Measurements from ENCODE around the gene DCAKD. TPM values are rescaled to one million over a fixed set of nuclear protein-coding genes. Genes with fewer than 3 reads are reported as not detected.

Gene DCAKD
- total and polyA plus RNA-seq, 10 of the 15 experiments (the other 5 are each of a cell fraction or from before 2014, with no cell fraction given), result 11.6 to 62.7 (median 38.3) TPM

- intact Hi-C loops (cut with micrococcal nuclease; ENCODE audit: unreplicated experiment) (loop anchor here (5.0 kb wide), 1 partner anchor 80 kb away; no protein-coding TSS in a partner anchor), in situ Hi-C loops (cut with MboI) (no loop called here)
- POLR2A ChIA-PET, result interaction anchor here (0.6 kb wide), 1 partner anchor 605 kb away, joined by 3 read pairs; no protein-coding TSS in a partner anchor
- 94% methylated on average over 7 of the region's 11 CpGs for WGBS (ENCODE audit: insufficient coverage, insufficient replicate concordance, low lambda C conversion rate, missing lambda C conversion rate)
- ATAC-seq, result no peak
- Histone ChIP-seq H2AFZ (ENCODE audit: control insufficient read depth, low read depth, low read length) (no peak overlapping the region), H4K20me1 (ENCODE audit: control insufficient read depth, insufficient read depth) (no peaks in the 10 kb centered on the region), H3K9ac (ENCODE audit: control insufficient read depth, insufficient read depth, low read length) (no peak overlapping the region), H3K27ac (ENCODE audit: control insufficient read depth, insufficient read depth) (no peak overlapping the region), H3K36me3 (ENCODE audit: control insufficient read depth in 2 of 2, insufficient read depth in 2 of 2, low read length in 1 of 2) (peaks cover 45 to 47% of the 10 kb centered on the region in 2 experiments), H3K4me3 (no peak overlapping the region), H3K79me2 (ENCODE audit: control insufficient read depth, insufficient read depth, low read length) (no peaks in the 10 kb centered on the region), H3K27me3 (replicated peaks in 1 of 2; ENCODE audit: control insufficient read depth in 2 of 2, insufficient read depth in 2 of 2, low read length in 1 of 2) (no peaks in the 10 kb centered on the region), H3K4me1 (ENCODE audit: control insufficient read depth, insufficient read depth, low read length) (no peaks in the 10 kb centered on the region), H3K9me3 (replicated peaks; ENCODE audit: control insufficient read depth, insufficient read depth, low read length) (no peaks in the 10 kb centered on the region), H3K4me2 (ENCODE audit: control insufficient read depth, insufficient read depth) (no peak overlapping the region)
- no peak for DNase-seq (ENCODE audit: low read depth, low spot score)
- no peak for FAIRE-seq
- TF ChIP-seq, protein P1, sequence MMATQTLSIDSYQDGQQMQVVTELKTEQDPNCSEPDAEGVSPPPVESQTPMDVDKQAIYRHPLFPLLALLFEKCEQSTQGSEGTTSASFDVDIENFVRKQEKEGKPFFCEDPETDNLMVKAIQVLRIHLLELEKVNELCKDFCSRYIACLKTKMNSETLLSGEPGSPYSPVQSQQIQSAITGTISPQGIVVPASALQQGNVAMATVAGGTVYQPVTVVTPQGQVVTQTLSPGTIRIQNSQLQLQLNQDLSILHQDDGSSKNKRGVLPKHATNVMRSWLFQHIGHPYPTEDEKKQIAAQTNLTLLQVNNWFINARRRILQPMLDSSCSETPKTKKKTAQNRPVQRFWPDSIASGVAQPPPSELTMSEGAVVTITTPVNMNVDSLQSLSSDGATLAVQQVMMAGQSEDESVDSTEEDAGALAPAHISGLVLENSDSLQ (IDR thresholded peaks at IDR 0.05), result no peak
- TF ChIP-seq HDGF (IDR thresholded peaks at IDR 0.05) (no peak), NR2C1 (IDR thresholded peaks at IDR 0.05) (no peak), RUNX3 (IDR thresholded peaks at IDR 0.05; ENCODE audit: low read length) (no peak), ZNF217 (IDR thresholded peaks at IDR 0.05) (no peak), E4F1 (IDR thresholded peaks at IDR 0.05; ENCODE audit: borderline replicate concordance, partially characterized antibody) (no peak), ZNF207 (IDR thresholded peaks at IDR 0.05; ENCODE audit: borderline replicate concordance) (no peak), HDAC2 (IDR thresholded peaks at IDR 0.05) (no peak), TCF7 (IDR thresholded peaks at IDR 0.05; ENCODE audit: borderline replicate concordance) (no peak), SMAD5 (IDR thresholded peaks at IDR 0.05; ENCODE audit: low read depth) (no peak), GATAD2B (conservative IDR thresholded peaks at IDR 0.05; ENCODE audit: low read depth) (no peak), PBX3 (IDR thresholded peaks at IDR 0.05; ENCODE audit: insufficient replicate concordance, low read depth, low read length) (no peak), RELB (IDR thresholded peaks at IDR 0.05; ENCODE audit: low read depth) (no peak), RB1 (IDR thresholded peaks at IDR 0.05; ENCODE audit: borderline replicate concordance) (no peak), BCL3 (IDR thresholded peaks at IDR 0.05; ENCODE audit: borderline replicate concordance, insufficient read depth, low read depth, low read length, poor library complexity, severe bottlenecking) (no peak), CBX5 (IDR thresholded peaks at IDR 0.05; ENCODE audit: low read depth) (no peak), WRNIP1 (IDR thresholded peaks at IDR 0.05; ENCODE audit: borderline replicate concordance, low read depth, low read length) (no peak)
- SMC1A ChIA-PET (ENCODE audit: uncharacterized antibody, unreplicated experiment), result interaction anchor here (1.0 to 7.0 kb wide), 3 partner anchors 15 to 177 kb away, joined by 3 to 38 read pairs (median 5); no protein-coding TSS in a partner anchor
- CTCF ChIA-PET, result interaction anchor here (1.2 to 4.7 kb wide), 7 partner anchors 9 to 317 kb away, joined by 3 to 70 read pairs (median 5); no protein-coding TSS in a partner anchor
- no TSS peak for BruUV-seq (replicated peaks)
- RAD21 ChIA-PET (ENCODE audit: unreplicated experiment), result interaction anchor here (3.2 kb wide), 1 partner anchor 177 kb away, joined by 26 read pairs; no protein-coding TSS in a partner anchor
Observed at GRCh38 chr17:45096926-45097325, 45.5 kb upstream of the DCAKD start.
